WERI-Rb-1 (cell line): ENCODE measurements around the gene KDM4B.

Experiments used
- DNase-seq: peaks from one replicate; pipeline ENCODE4 v3.0.0-alpha.2; 2020
- H3K27ac ChIP-seq: fragments of 250-450 bp; sonication (Bioruptor Pico); 2 replicates; pipeline ENCODE4 v1.5.1; 2020; ENCODE audit warnings: mild to moderate bottlenecking, moderate library complexity
- H3K27me3 ChIP-seq: fragments of 250-450 bp; sonication (Bioruptor Pico); 2 replicates; pipeline ENCODE4 v1.5.1; 2021; ENCODE audit warnings: mild to moderate bottlenecking, low read depth, moderate library complexity; ENCODE audit not compliant: insufficient read depth, severe bottlenecking
- H3K36me3 ChIP-seq: fragments of 250-450 bp; sonication (Bioruptor Pico); 2 replicates; pipeline ENCODE4 v1.5.1; 2020; ENCODE audit warnings: mild to moderate bottlenecking, moderate library complexity
- H3K4me3 ChIP-seq: 2 replicates; pipeline ENCODE4 v1.5.1; 2011; ENCODE audit warnings: low read depth, mild to moderate bottlenecking, control low read depth, low read length
- H3K9me3 ChIP-seq: fragments of 250-450 bp; sonication (Bioruptor Pico); 2 replicates; pipeline ENCODE4 v1.5.1; 2021; ENCODE audit warnings: mild to moderate bottlenecking, moderate library complexity; ENCODE audit not compliant: severe bottlenecking
- TF ChIP-seq, protein P1 (sequence below): IDR thresholded peaks from 2 replicates; pipeline ENCODE4 v1.5.1; 2011; ENCODE audit warnings: low read depth, mild to moderate bottlenecking, control low read depth, inconsistent platforms, low read length

KDM4B gene

DNA sequence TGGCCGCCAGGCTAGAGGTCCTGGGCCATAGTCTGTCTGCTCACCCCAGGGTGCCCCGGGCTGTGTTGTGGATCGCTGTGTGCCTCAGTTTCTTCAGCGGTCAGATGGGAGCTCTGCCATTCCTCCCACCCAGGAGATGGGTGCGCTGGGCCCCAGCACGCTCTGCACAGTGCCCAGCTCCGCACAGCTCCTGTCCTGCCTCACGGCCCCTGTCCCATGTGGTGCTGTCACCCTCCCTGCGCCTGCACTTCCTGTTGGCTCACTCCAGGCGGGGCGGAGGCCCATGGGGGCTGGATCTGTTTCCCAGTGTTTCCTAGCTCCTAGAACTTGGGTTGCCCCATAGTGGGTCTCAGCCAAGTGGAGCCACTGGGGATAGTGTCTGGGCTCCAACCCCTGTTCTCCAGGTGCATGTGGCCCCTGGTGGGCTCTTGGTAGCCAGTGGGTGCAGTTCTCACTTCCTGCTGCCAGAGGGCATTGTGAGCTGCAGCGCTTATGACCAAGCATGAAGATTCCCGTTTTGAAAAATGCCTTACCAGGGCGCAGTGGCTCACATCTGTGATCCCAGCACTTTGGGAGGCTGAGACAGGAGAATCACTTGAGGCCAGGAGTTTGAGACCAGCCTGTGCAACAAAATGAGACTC, 69.8 kb downstream of the KDM4B start:
- Histone ChIP-seq H3K4me3 (no peak overlapping the region), H3K27ac (no peak overlapping the region), H3K36me3 (peaks cover 68% of the 10 kb centered on the region), H3K9me3 (no peaks in the 10 kb centered on the region), H3K27me3 (no peaks in the 10 kb centered on the region)
- peak; percentile 47 for DNase-seq
- TF ChIP-seq, protein P1, sequence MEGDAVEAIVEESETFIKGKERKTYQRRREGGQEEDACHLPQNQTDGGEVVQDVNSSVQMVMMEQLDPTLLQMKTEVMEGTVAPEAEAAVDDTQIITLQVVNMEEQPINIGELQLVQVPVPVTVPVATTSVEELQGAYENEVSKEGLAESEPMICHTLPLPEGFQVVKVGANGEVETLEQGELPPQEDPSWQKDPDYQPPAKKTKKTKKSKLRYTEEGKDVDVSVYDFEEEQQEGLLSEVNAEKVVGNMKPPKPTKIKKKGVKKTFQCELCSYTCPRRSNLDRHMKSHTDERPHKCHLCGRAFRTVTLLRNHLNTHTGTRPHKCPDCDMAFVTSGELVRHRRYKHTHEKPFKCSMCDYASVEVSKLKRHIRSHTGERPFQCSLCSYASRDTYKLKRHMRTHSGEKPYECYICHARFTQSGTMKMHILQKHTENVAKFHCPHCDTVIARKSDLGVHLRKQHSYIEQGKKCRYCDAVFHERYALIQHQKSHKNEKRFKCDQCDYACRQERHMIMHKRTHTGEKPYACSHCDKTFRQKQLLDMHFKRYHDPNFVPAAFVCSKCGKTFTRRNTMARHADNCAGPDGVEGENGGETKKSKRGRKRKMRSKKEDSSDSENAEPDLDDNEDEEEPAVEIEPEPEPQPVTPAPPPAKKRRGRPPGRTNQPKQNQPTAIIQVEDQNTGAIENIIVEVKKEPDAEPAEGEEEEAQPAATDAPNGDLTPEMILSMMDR = peak; percentile 74

DNA sequence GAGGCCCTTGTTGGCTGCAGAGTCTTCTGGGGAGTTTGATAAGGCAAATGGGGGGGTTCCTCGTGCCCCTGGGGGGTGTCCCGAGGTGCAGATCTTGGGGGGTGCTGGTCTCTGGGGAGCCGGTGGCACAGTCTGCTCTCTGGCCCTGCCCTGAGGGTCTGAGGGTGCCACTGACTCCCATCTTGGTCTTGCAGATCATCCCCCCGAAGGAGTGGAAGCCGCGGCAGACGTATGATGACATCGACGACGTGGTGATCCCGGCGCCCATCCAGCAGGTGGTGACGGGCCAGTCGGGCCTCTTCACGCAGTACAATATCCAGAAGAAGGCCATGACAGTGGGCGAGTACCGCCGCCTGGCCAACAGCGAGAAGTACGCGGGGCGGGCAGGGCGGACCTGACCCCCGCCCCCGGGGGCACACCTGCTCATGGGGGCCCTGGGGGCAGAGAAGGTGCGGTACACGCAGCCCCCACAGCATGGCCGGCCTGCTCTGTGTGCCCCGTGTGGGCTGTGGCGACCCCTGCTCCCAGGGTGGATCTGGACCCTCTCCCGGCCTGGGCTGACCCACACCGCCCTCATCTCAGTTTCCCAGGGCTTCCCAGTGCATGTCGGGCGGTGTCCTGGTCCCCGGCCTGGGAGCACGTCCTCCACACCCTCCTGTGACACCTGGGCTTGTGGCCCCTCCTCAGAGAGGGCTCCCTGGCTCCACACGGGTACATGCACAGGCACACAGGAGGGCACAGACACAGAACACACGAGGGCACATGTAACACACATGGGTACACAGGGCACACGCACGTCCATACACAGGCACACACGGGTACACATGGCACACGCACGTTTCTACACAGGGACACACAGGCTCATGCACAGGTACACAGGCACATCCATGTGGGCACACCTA, 71.0 kb downstream of the KDM4B start:
- H3K27ac ChIP-seq = no peak overlapping the region
- no peak overlapping the region for H3K4me3 ChIP-seq
- no peak for DNase-seq
- TF ChIP-seq, protein P1 = no peak
- no peaks in the 10 kb centered on the region for H3K9me3 ChIP-seq
- H3K36me3 ChIP-seq = peaks cover 60% of the 10 kb centered on the region
- no peaks in the 10 kb centered on the region for H3K27me3 ChIP-seq

DNA sequence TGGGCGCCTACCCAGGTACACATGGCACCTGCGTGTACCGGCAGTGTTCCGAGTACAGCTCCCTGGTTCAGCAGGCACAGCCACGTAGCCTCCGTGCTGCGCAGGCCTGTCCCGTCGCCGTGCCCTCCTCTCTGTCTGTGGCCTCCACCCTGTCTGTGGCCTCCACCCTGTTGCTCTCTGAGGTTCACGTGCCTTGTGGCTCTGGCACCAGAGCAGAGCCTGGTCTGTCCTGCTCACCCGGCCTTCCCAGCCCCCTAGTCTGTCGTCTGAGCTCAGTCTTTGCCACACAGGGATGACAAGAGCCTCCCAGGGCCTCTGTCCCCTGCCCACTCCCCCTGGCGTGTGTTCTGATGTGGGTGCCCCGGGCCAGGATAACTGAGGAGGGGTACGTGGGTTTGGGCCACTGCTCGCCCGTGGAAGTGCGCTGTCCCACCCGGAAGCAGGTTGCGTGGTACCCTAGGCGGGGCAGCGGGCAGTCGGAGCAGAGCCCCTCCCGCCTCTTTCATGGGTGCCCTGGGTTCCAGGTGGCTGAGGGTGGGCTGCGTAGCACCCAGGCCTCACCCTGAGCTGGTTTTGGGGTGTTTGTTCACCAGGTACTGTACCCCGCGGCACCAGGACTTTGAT, 71.7 kb downstream of the KDM4B start:
- H3K9me3 ChIP-seq = no peaks in the 10 kb centered on the region
- peaks cover 59% of the 10 kb centered on the region for H3K36me3 ChIP-seq
- H3K27ac ChIP-seq = no peak overlapping the region
- DNase-seq = no peak
- TF ChIP-seq, protein P1 = no peak
- H3K27me3 ChIP-seq = no peaks in the 10 kb centered on the region
- no peak overlapping the region for H3K4me3 ChIP-seq

DNA sequence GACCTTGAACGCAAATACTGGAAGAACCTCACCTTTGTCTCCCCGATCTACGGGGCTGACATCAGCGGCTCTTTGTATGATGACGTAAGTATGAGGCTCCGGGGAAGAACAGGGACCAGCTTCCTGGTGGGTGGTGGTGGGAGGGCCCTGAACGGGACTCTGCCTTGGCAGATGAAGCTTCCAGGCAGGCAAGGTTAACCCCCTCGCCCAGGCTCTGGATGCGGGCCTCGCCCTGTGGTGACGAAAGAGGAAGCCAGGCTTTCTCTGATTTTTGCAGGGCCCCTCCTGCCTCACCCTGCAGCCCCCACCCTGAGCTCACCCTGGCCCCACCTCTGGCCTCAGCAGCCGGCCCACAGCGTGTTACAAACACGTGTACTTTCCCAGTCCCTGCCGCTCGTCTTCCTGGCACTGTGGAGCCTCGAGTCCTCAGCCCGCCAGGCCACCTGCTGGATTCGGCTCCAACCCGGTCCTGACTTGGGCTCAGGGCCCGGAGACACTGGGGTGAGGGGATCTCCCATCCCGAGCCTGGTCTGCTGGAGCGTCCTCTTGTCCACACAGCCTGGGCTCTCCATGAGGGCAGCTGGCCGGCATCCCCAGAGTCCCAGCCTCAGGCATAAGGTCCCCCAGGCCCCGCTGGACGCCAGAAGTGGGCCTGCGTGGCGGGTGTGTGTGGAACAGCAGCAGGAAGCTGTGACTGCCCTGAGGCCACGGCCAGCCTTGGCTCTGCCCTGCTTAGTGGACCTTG, 72.4 kb downstream of the KDM4B start:
- TF ChIP-seq, protein P1 = no peak
- Histone ChIP-seq H3K9me3 (no peaks in the 10 kb centered on the region), H3K36me3 (peaks cover 56% of the 10 kb centered on the region), H3K27ac (no peak overlapping the region), H3K27me3 (no peaks in the 10 kb centered on the region), H3K4me3 (no peak overlapping the region)
- no peak for DNase-seq

DNA sequence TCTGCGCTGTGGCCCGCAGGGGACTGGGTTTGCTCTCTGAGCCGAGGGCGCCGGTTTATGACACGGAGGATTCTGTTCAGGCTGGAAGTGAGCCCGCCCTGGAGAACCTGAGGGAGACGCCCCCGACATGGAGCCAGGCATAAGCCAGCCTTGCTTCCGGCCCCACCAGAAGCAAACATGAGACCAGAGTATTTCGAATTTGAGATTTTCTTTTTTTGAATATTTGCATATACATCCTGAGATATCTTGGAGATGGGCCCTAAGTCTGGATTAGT, 72.9 kb downstream of the KDM4B start:
- TF ChIP-seq, protein P1 = no peak
- DNase-seq = no peak
- no peaks in the 10 kb centered on the region for H3K9me3 ChIP-seq
- peaks cover 56% of the 10 kb centered on the region for H3K36me3 ChIP-seq
- H3K27ac ChIP-seq = no peak overlapping the region
- H3K4me3 ChIP-seq = no peak overlapping the region
- no peaks in the 10 kb centered on the region for H3K27me3 ChIP-seq
